GM19395 (cell line): Measurements from ENCODE around the gene NDUFB10.
"Not testable (repeated sequence)": the region's sequence is repeated elsewhere in the genome, so short reads cannot be mapped to it uniquely, and the experiment has no call there.

ENCODE experiments used
- ATAC-seq: cut with Tn5 transposase; IDR thresholded peaks from one replicate; pipeline ENCODE4 v1.9.1; 2021; ENCODE audit warnings: mild to moderate bottlenecking, moderate library complexity; ENCODE audit not compliant: unreplicated experiment

Gene NDUFB10

DNA sequence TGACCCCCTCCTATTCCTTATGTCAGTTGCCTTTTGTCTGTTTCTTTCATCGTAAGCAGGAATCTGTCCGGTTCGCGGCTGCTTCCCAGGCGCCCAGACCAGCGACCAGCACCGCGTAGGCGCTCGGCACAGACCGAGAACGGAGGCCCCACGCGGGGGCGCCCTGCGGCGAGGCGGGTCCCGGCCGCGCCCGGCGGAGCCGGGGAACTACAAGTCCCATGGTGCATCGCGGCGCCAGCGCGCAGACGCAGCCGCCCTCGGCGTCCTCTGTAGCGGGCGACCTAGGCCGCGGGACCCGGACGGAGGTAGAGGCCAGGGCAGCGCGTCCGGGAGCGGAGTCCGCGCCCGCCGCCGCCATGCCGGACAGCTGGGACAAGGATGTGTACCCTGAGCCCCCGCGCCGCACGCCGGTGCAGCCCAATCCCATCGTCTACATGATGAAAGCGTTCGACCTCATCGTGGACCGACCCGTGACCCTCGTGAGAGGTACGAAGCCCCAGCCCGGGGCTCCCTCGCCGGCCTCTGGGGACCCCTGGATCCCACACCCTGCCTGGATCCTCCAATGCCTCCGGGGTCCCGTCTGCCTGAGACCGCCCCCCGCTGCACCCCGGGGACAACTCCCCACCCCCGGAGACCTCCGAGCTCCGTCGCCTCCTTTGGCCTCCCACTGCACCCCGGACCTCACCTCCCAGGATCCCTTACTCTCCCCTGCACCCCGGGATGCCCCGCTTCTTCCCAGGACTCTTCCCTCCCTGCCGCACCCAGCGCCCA, at the start of gene NDUFB10:
TSS of gene NDUFB10 (plus strand) at position 270 of the 771 bp plus-strand sequence. CDS start at position 357, 87 bp downstream.
- peak; percentile 64 for ATAC-seq

GRCh38 chr16:1909561-1910231, 49.6 kb upstream of the NDUFB10 start:
- no peak for ATAC-seq

DNA sequence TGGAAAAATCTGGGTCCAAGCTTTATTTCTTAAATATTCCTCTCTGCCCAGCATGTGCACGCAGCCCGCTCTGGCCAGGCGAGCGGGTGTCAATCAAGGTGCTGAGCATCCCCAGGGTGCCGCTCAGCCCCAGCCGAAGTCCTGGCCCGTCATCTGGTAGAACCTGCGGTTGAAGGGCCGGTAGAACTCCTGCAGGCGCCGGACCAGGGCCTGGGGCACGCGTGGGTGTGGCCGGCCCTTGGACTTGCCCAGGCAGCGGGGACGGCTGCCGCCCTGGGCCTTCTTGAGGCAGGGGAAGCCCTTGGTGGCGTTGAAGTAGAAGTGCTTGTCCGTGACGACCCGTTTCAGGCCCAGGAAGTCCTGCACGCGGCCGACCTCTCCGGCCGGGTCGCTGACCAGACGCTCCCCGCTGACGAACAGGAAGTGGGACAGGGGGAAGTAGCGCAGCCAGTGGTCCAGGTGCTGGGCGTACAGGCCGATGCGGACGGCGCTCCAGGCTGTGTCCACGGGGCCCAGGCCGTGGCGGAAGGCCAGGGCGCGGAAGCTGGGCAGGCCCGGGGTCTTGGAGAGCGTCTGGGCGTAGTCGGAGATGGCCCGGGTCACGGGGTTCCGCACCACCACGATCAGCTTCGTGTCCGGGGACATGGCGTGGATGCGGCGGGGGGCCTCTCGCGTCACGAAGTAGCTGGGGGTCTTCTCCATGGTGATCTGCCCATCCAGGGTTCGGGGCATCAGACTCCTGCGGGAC, 47.7 kb upstream of the NDUFB10 start:
- no peak for ATAC-seq

- no peak for ATAC-seq
These were observed 47.2 kb upstream of the NDUFB10 start for GRCh38 chr16:1912215-1912543.

DNA sequence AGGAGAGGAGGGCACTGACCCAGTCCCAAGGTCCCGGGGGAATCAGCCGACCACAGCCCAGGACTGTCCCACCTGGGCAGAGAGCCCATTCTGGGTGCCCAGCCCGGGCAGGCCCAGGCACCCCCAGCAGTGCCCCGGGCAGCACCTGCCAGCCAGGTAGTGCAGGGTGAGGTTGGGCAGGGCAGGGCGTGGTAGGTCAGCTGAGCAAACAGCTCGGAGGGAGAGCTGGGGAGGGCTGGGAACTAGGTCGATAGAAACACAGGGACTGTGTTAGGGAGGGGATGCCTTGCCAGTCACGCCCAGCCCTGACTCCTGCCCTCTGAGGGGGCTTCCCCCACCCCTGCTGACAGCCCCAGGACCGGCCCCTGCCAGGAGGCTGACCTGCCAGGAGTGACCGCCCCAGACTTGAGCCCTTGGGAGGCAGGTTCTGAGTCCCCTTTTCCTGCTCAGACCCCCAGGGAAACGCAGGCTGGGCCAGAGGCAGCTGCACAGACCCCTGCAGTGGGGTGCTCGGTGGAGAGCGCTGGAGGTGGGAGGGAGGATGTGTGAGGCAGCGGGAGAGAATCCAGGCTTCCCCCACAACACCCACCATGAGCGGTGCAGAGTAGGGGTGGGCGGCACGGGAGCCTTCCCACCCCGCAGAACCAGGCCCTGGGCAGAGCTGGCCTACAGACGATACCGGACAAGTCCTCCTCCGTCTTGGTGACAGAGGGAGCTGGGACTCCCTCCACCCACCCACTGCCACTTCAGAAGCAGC, 45.8 kb upstream of the NDUFB10 start:
- ATAC-seq = no peak

DNA sequence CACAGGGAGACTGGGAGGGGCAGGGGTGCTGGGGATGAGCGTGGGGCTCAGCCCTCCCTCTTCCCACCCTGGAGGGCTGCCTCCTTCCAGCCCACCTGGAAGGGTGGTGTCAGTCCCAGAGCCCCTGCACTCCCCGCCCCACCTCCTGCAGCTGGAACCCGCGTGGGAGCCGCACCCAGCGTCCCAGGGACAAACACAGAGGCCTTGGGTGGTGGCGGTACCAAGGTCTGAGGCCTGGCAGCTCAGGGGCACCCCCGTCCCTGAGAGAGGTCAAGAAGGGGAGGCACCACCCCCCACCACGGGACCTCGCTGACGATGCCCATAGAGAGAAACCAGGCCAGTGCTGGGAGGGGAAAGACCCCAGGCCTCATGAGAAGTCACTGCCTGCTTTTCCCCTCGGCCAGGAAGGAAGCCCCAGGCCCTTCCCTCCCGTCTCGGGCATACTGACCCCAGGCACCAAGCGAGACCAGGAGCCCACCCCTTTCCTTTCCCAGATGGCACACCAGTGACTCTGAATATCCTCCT, 45.2 kb upstream of the NDUFB10 start:
- no peak for ATAC-seq

DNA sequence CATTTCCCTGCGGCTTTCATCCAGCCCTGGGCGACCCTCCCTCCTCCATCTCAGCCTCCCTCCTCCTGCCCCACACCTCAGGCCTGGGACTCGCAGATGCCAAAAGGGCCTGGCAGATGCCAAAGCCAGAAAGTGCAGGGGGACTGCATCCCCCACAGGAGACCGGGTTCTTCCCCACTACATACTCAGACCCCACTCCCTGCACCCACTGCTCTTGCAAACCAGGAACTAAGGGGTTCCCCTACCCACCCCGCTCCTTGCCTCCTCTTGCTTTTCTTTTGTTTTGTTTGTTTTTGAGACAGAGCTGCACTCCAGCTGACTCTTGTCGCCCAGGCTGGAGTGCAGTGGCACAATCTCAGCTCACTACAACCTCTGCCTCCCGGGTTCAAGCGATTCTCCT, 44.4 kb upstream of the NDUFB10 start:
- ATAC-seq = no peak

DNA sequence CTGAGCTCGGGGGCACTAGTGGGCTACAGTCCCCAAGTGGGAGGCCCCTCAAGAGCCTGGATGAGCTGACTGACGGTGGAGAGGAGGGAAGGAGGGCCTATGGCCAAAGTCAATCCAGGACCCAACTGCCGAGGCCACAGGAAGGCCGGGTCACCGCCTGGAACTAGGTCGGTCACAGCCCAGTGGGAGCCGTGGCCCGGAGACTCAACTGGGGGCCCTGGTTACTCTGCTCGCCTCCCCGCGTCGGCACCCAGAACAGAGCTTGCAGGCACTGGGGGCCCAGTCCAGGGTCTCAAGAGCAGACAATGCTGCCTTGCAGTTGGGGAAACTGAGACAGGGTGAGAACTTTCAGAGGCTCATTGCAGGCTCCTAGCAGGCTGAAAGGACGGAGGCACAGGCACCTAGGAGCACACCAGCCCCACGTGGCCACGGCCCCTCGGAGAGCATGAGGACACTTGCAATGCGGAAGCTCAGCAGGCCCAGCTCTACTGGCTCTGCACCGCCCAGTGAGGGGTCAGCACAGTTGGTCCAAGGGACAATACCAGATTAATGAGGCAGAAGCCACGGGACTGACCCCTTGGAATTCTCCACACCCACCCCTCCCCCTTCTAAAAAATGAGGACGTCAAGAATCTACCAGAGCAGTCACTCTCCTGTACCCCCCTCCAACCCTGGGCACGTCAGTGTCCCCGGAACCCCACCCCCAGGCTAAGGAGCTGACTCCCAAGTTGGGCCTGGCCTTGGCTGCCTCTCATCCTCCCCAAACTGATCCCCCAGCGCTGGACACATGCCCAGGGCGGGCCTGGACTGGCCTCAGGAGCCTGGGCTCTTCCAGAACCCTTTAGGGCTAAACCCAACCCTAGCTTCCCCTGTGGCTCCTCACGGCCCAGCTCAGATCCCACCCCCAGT, 43.4 kb upstream of the NDUFB10 start:
- ATAC-seq = no peak

DNA sequence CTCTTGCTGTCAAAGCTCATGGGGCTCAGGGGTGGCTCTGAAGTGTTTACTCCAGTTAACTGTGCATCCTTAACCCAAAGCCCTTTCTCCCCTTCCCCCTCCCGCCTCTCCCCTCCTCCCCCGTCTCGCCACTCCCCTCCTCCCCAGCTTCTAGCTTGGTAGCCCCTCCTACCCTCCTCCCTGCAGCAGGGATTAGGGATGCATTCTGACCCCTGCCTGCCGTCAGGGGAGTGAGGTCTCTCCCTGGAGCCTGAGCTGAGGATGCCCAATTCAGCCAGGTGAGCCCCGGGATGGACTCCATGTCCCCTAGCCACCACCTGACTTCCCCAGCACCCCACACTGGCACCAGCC, 42.7 kb upstream of the NDUFB10 start:
- no peak for ATAC-seq

DNA sequence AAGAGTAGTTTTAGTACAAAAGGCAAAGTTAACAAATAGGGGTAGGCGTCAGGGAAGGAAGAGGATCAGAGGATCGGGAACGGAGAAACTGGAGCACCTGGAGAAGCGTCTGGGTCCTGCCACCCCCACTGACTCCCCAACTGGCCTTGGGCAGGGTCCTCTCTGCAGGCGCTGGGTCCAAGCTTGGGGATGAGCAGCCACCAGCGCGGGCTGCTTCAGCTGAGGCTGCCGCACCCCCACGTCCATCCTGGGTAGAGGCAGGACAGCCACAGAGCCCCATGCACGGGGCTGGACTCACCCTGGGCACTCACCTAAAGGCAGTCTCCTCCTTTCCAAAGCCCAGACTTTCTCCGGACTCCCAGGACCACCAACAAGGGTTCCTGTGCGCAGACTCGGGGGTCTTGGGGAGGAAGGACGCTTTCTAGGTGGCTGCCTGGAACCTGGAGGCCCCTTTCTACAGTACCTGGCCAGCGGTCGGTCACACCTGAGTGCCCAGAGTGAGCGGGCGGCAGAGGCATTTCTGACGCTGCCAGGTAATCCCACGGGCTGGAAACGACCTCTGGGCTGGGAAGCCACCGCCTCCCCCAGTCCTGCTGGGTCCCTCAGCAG, 42.2 kb upstream of the NDUFB10 start:
- ATAC-seq = no peak

GRCh38 chr16:1917665-1918350, 41.5 kb upstream of the NDUFB10 start:
- ATAC-seq = no peak

- no peak for ATAC-seq
These were observed 40.7 kb upstream of the NDUFB10 start, which contains the start of gene HS3ST6 for GRCh38 chr16:1918351-1919326. Gene HS3ST6 (minus strand): TSS chr16:1918415. CDS start chr16:1918323, 92 bp downstream.

DNA sequence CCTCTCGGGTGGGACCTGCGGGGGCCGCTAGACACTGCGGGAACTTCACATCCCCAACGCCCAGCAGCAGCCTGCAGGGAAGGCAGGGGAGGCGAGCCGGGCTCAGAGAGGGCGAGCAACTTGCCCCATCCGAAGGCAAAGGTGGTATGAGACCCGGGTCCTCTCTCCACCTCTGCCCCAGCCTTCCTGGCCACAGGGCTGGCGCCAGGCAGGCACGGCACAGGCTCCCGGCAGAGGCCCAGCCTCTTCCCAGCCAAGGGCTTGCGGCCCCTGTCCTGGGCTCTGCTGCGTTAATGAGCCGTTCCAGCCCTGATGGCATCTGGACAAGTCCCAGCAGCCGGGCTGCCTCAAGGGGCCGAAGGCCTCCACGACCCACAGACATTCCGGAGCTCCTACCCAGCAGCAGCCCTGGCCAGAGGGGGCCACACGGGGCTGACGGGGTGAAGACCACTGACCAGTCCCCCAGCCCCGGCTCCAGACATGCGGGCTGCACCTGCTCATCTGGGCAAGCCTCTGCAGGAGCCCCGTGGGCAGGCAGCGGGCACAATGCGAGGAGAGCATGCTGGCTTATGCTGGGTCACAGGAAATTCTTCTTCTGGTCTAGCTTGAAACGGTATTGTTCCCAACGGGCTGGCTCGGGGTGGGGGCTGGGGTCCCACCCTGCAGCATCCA, 39.9 kb upstream of the NDUFB10 start:
- ATAC-seq = no peak

- not testable (repeated sequence) for ATAC-seq
These were observed 39.2 kb upstream of the NDUFB10 start for GRCh38 chr16:1920122-1920521.

DNA sequence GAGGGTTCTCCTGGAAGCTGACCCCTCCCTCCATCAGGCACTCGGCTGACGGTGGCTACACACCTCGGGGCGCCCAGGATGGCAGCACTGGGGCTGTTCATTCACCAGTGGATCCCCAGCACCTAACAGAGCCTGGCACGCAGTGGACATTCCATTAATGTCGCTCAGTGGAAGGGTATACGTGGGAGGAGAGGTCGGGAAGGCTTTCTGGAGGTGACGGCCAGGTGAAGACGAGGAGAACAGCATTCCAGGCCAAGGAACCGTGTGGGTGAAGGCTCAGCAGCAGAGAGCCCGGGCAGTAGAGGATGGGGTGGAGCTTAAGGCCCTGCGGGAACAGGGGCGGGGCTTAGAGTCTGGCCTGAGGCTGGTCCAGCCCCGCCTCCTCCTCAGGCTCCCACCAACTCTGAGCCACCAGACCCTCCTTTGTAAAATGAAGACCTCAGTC, 38.6 kb upstream of the NDUFB10 start:
- ATAC-seq = no peak

DNA sequence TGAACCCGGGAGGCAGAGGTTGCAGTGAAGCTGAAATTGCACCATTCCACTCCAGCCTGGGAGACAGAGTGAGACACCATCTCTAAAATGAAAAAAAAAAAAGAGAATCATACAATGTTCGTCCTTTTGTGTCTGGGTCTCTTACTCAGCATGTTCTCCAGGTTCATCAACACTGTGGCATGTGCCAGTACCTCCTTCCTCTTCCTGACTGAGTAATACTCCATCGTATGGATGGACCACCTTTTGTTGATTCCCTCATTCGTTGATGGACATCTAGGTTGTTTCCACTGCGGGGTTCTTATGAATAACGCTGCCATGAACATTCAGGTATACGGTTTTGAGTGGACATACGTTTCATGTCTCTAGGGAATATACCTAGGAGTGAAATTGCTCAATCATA, 37.0 kb upstream of the NDUFB10 start:
- no peak for ATAC-seq
